Upper lobe of left lung (tissue), 4 donors: Measurements from ENCODE around the gene ZNF606.

ENCODE experiments used
- CTCF ChIP-seq, 6 experiments: fragments of 450-650 bp in 4 of 6; fragments of 200-600 bp in 2 of 6; sonication (generic) in 2 of 6; IDR thresholded peaks; one replicate each; pipeline ENCODE4 v1.5.1; 2016 to 2019; ENCODE audit warnings: antibody characterized with exemption in 6 of 6
- POLR2A ChIP-seq, 4 donors: fragments of 450-650 bp; IDR thresholded peaks; one replicate each; pipeline ENCODE4 v1.5.1; 2016 to 2017; ENCODE audit warnings: antibody characterized with exemption in 4 of 4, mild to moderate bottlenecking in 2 of 4
- POLR2AphosphoS5 ChIP-seq, 2 donors: sonication (generic); formaldehyde crosslinking; IDR thresholded peaks; one replicate each; pipeline ENCODE4 v1.5.1; 2017; ENCODE audit warnings: antibody characterized with exemption in 2 of 2

- TF ChIP-seq CTCF (IDR thresholded peaks at IDR 0.05) (peak in 1 of 6 experiments; percentile 22), POLR2AphosphoS5 (IDR thresholded peaks at IDR 0.05) (peak in 1 of 2 donors; percentile 16), POLR2A (IDR thresholded peaks at IDR 0.05) (peak in 2 of 4 donors; percentile 17 to 46)
Measured at GRCh38 chr19:58033741-58034476, 31.3 kb upstream of the ZNF606 start, which contains the start of gene ZSCAN1.
